PC-3 (cell line): ENCODE measurements around the gene COG8.

Experiments
- EZH2phosphoT487 ChIP-seq: fragments of 300-600 bp; sonication (generic); IDR thresholded peaks from 2 replicates; pipeline ENCODE4 v1.6.1; 2018; ENCODE audit warnings: mild to moderate bottlenecking, antibody characterized with exemption, low read length, borderline replicate concordance
- TF ChIP-seq, protein P1 (sequence below): fragments of 300-600 bp; sonication (generic); conservative IDR thresholded peaks from 2 replicates; pipeline ENCODE4 v1.5.1; 2017; ENCODE audit warnings: antibody characterized with exemption, low read depth, mild to moderate bottlenecking, low read length

DNA sequence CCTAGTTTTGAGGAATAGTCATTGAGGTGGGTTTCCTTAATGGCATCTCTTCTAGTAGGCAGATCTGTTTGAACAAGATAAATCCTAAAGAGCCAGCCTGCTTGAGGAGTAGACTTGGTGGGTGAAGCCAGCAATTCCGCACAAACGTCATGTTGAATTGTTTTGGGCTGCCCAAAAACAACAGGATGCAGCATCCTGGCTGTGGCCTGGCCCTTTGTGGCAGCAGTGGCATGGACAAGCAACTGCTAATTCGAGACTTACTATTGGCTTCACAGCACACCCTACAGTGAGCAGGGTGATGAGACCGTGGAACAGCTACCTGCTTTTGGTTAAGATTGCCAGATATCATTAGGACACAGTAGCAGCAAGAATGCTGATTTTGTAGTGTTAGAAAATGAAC is 37.5 kb downstream of the COG8 start:
- TF ChIP-seq, protein P1, sequence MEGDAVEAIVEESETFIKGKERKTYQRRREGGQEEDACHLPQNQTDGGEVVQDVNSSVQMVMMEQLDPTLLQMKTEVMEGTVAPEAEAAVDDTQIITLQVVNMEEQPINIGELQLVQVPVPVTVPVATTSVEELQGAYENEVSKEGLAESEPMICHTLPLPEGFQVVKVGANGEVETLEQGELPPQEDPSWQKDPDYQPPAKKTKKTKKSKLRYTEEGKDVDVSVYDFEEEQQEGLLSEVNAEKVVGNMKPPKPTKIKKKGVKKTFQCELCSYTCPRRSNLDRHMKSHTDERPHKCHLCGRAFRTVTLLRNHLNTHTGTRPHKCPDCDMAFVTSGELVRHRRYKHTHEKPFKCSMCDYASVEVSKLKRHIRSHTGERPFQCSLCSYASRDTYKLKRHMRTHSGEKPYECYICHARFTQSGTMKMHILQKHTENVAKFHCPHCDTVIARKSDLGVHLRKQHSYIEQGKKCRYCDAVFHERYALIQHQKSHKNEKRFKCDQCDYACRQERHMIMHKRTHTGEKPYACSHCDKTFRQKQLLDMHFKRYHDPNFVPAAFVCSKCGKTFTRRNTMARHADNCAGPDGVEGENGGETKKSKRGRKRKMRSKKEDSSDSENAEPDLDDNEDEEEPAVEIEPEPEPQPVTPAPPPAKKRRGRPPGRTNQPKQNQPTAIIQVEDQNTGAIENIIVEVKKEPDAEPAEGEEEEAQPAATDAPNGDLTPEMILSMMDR, result no peak
- TF ChIP-seq EZH2phosphoT487, result no peak
